ENCODE results near the gene TMEM101.
"Not testable (repeated sequence)": the region's sequence is repeated elsewhere in the genome, so short reads cannot be mapped to it uniquely, and the experiment has no call there.

DNA sequence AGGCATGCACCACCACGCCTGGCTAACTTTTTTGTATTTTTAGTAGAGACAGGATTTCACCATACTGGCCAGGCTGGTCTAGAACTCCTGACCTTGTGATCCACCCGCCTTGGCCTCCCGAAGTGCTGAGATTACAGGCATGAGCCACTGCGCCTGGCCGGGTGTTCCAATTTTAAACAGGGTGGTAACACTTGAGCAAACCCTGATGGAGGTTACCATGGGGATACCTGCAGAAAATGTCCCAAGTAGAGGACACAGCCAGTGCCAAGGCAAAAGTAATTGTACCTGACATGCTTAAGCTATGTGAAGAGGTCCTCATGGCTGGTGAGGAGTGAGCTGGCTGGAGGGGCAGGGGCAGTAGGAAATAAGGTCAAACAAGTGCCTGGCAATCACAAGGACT is 17.6 kb downstream of the TMEM101 start:
- TF ChIP-seq, protein P1, sequence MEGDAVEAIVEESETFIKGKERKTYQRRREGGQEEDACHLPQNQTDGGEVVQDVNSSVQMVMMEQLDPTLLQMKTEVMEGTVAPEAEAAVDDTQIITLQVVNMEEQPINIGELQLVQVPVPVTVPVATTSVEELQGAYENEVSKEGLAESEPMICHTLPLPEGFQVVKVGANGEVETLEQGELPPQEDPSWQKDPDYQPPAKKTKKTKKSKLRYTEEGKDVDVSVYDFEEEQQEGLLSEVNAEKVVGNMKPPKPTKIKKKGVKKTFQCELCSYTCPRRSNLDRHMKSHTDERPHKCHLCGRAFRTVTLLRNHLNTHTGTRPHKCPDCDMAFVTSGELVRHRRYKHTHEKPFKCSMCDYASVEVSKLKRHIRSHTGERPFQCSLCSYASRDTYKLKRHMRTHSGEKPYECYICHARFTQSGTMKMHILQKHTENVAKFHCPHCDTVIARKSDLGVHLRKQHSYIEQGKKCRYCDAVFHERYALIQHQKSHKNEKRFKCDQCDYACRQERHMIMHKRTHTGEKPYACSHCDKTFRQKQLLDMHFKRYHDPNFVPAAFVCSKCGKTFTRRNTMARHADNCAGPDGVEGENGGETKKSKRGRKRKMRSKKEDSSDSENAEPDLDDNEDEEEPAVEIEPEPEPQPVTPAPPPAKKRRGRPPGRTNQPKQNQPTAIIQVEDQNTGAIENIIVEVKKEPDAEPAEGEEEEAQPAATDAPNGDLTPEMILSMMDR (IDR thresholded peaks at IDR 0.05; ENCODE audit: borderline replicate concordance, extremely low read depth, low read length, poor library complexity, severe bottlenecking): not testable (repeated sequence)
- TF ChIP-seq EZH2 (IDR thresholded peaks at IDR 0.05; ENCODE audit: borderline replicate concordance, low read depth, low read length, severe bottlenecking): not testable (repeated sequence)
